Nephron (organoid): ENCODE data around the gene ARL8A.
"Not testable (repeated sequence)": the region's sequence is repeated elsewhere in the genome, so short reads cannot be mapped to it uniquely, and the experiment has no call there.

Experiments used
- H3K27ac Mint-ChIP-seq, 3 experiments: 2 replicates each; pipeline ENCODE4 v1.8.0; 2020; ENCODE audit warnings: mixed read lengths in 3 of 3, mild to moderate bottlenecking in 2 of 3, moderate library complexity in 1 of 3
- H3K27me3 Mint-ChIP-seq: 2 replicates; pipeline ENCODE4 v1.8.0; 2021; ENCODE audit warnings: low read depth, mild to moderate bottlenecking, moderate library complexity, mixed read lengths
- H3K36me3 Mint-ChIP-seq: 2 replicates; pipeline ENCODE4 v1.8.0; 2020; ENCODE audit warnings: low read depth, mixed read lengths
- H3K4me1 Mint-ChIP-seq: 2 replicates; pipeline ENCODE4 v1.8.0; 2020; ENCODE audit warnings: mixed read lengths
- H3K4me3 Mint-ChIP-seq, 3 experiments: 2 replicates each; pipeline ENCODE4 v1.8.0; 2020; ENCODE audit warnings: mild to moderate bottlenecking in 3 of 3, mixed read lengths in 3 of 3, moderate library complexity in 2 of 3
- H3K9me3 Mint-ChIP-seq: 2 replicates; pipeline ENCODE4 v1.8.0; 2020; ENCODE audit warnings: mixed read lengths
- TF ChIP-seq, protein P1 (sequence below), 3 experiments: fragments of 200-600 bp; sonication (generic); IDR thresholded peaks; one replicate each; pipeline ENCODE4 v1.5.0; 2021; ENCODE audit warnings: antibody characterized with exemption in 3 of 3; ENCODE audit not compliant: unreplicated experiment in 3 of 3

ARL8A gene

DNA sequence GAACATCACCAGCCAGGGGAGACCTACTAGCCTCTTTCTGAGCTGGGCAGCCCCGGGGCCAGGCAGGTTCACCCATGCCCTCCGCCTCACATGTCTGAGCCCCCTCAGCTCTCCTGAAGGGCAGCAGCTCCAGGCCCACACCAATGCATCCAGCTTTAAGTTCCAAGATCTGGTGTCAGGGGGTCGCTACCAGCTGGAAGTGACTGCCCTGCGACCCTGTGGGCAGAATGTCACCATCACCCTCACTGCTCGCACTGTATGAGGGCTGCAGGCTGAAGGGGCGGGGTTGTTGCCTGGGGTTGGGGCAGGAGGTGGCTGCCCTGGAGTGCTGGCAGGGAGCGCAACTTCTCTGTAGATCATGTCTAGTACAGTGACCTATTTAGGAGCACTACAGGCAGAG lies 24.3 kb upstream of the ARL8A start:
- Mint-ChIP-seq H3K4me3 (no peak overlapping the region), H3K4me1 (peaks cover 35% of the 10 kb centered on the region), H3K27ac (no peak overlapping the region), H3K36me3 (no peaks in the 10 kb centered on the region), H3K27me3 (peaks cover 13% of the 10 kb centered on the region), H3K9me3 (no peaks in the 10 kb centered on the region)
- TF ChIP-seq, protein P1, sequence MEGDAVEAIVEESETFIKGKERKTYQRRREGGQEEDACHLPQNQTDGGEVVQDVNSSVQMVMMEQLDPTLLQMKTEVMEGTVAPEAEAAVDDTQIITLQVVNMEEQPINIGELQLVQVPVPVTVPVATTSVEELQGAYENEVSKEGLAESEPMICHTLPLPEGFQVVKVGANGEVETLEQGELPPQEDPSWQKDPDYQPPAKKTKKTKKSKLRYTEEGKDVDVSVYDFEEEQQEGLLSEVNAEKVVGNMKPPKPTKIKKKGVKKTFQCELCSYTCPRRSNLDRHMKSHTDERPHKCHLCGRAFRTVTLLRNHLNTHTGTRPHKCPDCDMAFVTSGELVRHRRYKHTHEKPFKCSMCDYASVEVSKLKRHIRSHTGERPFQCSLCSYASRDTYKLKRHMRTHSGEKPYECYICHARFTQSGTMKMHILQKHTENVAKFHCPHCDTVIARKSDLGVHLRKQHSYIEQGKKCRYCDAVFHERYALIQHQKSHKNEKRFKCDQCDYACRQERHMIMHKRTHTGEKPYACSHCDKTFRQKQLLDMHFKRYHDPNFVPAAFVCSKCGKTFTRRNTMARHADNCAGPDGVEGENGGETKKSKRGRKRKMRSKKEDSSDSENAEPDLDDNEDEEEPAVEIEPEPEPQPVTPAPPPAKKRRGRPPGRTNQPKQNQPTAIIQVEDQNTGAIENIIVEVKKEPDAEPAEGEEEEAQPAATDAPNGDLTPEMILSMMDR (IDR thresholded peaks at IDR 0.05; ENCODE audit: unreplicated experiment in 3 of 3), result no peak

DNA sequence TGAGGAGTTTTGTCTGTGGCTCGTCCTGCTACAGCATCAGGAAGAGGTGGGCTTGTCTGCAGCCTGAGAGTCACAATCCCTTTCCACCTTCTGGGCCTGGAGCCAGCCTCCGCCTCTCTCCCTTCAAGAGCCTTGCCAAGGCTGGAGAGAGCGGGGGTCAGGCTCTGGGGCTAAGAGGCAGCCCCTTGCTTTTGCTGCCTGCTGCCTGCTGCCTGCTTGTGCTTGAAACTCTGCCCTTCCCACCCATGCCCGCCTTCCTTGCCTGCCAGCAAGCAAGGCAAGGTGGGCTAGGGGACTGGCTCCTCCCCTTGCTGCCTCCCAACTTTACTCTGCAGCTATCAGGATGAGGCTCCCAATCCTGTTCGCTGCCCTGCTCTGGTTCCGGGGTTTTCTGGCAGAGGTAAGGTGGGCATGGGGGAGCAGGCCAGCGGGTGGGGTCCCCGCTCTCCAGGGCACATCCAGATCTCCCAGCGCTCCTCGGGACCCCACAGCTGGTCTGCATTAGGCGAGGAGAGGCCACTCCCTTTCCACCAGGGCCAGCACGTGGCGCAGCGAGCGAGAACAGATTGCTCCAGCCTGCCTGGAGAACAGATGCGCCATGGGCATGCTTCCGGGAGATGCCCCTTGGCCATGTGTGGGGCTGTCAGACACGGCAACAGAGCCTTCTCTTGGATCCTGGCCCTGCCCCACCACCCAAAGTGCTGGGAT lies 23.3 kb upstream of the ARL8A start:
- H3K27ac Mint-ChIP-seq, result peak overlapping the region; percentile 59 to 79 (median 78)
- TF ChIP-seq, protein P1 (IDR thresholded peaks at IDR 0.05; ENCODE audit: unreplicated experiment in 3 of 3), result no peak
- peaks cover 38% of the 10 kb centered on the region for H3K4me1 Mint-ChIP-seq
- H3K36me3 Mint-ChIP-seq, result no peaks in the 10 kb centered on the region
- H3K4me3 Mint-ChIP-seq, result peak overlapping the region in 1 of 3 experiments; percentile 23
- no peaks in the 10 kb centered on the region for H3K9me3 Mint-ChIP-seq
- H3K27me3 Mint-ChIP-seq, result peaks cover 13% of the 10 kb centered on the region

DNA sequence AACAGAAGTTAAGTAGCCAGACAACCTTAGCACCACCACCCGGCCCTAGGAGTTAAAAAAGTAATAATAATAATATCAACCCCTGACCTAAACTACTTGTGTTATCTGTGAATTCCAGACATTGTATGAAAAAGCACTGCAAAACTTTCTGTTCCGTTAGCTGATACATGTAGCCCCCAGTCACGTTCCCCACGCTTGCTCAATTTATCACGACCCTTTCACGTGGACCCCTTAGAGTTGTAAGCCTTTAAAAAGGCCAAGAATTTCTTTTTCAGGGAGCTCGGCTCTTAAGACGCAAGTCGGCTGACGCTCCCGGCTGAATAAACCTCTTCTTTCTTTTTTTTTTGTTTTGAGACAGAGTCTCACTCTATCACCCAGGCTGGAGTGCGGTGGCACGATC lies 22.5 kb upstream of the ARL8A start:
- Mint-ChIP-seq H3K4me1 (peaks cover 43% of the 10 kb centered on the region), H3K27ac (peak overlapping the region; percentile 59 to 79 (median 78)), H3K4me3 (peak overlapping the region in 1 of 3 experiments; percentile 8), H3K27me3 (peaks cover 13% of the 10 kb centered on the region)
- not testable (repeated sequence) for H3K9me3 Mint-ChIP-seq, H3K36me3 Mint-ChIP-seq

DNA sequence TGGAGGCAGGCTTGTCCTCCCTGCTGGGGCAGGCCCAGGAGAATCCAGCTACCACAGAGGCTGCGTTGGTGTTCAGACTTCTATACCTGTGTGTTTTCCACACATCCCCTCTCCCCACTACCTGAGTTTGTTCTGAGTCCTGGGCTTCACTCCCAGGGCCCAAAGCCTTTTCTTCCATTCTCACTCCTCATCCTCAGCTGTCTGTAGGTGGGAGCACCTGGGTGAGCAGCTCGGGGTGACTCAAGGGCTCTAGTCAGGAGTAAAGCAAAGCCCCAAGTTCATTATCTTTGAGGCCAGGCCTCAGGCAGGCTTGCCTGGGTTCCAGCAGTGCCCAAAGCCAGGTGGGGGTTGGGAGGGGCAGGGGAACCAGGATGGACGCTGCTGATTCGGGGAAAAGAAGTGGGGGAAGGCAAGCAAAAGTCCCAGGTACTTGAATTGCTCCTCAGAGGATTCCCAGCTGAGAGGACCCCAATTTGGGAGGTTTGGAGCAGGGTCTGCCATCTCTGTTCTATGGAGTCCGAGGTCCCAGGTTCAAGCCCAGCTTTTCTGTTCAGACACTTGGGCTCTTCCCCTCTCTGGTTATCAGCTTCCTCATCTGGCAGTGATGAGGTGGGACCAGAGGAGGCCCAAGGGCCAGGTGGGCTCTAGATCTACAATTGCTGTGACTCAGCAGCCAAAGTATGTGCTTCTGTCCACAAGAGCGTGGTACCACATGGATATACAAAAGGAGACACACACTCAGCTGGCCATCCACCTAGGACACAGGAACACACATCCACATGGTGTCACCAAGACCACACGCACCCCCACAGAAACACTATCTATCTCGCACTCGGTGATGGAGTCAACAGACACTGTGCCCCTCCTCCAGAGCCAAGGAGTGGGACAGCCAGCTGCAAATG lies 21.7 kb upstream of the ARL8A start:
- Mint-ChIP-seq H3K27ac (peak overlapping the region; percentile 59 to 79 (median 78)), H3K9me3 (no peaks in the 10 kb centered on the region), H3K4me3 (no peak overlapping the region), H3K4me1 (peaks cover 48% of the 10 kb centered on the region), H3K36me3 (no peaks in the 10 kb centered on the region), H3K27me3 (peaks cover 13% of the 10 kb centered on the region)
- TF ChIP-seq, protein P1 (IDR thresholded peaks at IDR 0.05; ENCODE audit: unreplicated experiment in 3 of 3), result no peak

DNA sequence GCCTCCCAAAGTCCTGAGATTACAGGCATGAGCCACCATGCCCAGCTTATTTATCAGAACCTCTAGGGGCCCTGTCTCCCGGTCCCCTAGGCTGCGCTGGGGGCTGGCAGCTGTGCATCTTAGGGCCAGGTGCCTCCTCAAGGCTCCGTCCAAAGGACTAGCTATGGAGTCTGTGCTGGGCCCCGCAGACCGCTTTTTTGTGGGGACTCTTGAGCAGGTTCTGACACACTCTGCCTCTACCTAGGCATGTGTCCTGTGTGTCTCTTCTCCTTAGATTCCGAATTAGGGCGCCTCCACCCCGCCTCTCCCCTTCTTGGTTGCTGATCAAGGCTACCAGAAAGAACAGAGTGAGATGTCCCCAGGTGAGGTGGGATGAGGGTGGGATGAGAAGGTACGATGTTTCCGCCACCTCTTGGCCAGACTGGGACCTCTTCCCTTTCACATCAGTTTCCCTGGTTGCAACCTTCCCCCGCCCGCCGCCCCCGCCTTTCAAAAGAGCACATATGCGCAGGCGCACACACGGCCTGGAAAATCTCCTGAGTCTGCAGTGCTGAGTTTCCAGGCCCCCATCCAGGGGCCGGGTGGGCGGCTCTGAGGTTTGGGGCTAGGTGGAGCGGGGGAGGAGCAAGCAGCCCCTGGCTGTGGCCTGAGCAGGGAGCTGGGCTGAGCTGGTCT lies 20.9 kb upstream of the ARL8A start:
- H3K4me3 Mint-ChIP-seq, result no peak overlapping the region
- no peaks in the 10 kb centered on the region for H3K9me3 Mint-ChIP-seq
- H3K27me3 Mint-ChIP-seq, result peaks cover 6% of the 10 kb centered on the region
- peak overlapping the region in 1 of 3 experiments; percentile 69 for H3K27ac Mint-ChIP-seq
- TF ChIP-seq, protein P1 (IDR thresholded peaks at IDR 0.05; ENCODE audit: unreplicated experiment in 3 of 3), result no peak
- H3K36me3 Mint-ChIP-seq, result no peaks in the 10 kb centered on the region
- peaks cover 55% of the 10 kb centered on the region for H3K4me1 Mint-ChIP-seq
